Renal pelvis (tissue), 4 donors: Measurements from ENCODE around the gene RPA3. TPM values are rescaled to one million over a fixed set of nuclear protein-coding genes. Genes with fewer than 3 reads are reported as not detected.
A peak's percentile ranks its signal among the peaks of the same experiment; 100 is the strongest.
"Not testable (repeated sequence)": the region's sequence is repeated elsewhere in the genome, so short reads cannot be mapped to it uniquely, and the experiment has no call there.

Experiments
- DNase-seq: peaks from one replicate; pipeline ENCODE4 v3.0.0-alpha.2; 2013
- polyA plus RNA-seq, 3 donors: library from polyadenylated mRNA; unstranded; fragments of 120-200 nt; gene quantifications; one replicate each; pipeline ENCODE4 v1.2.1, GENCODE V29; 2013; ENCODE audit not compliant: insufficient read length in 3 of 3

The RPA3 gene
- polyA plus RNA-seq, 3 donors = 54.3 to 70.0 (median 62.9) TPM

GRCh38 chr7:7656459-7656858, 61.9 kb downstream of the RPA3 start:
- not testable (repeated sequence) for DNase-seq

- no peak for DNase-seq
Measured at GRCh38 chr7:7654964-7655715, 63.3 kb downstream of the RPA3 start.

- peak; percentile 23 for DNase-seq
Measured at GRCh38 chr7:7653593-7654187, 64.7 kb downstream of the RPA3 start.

DNA sequence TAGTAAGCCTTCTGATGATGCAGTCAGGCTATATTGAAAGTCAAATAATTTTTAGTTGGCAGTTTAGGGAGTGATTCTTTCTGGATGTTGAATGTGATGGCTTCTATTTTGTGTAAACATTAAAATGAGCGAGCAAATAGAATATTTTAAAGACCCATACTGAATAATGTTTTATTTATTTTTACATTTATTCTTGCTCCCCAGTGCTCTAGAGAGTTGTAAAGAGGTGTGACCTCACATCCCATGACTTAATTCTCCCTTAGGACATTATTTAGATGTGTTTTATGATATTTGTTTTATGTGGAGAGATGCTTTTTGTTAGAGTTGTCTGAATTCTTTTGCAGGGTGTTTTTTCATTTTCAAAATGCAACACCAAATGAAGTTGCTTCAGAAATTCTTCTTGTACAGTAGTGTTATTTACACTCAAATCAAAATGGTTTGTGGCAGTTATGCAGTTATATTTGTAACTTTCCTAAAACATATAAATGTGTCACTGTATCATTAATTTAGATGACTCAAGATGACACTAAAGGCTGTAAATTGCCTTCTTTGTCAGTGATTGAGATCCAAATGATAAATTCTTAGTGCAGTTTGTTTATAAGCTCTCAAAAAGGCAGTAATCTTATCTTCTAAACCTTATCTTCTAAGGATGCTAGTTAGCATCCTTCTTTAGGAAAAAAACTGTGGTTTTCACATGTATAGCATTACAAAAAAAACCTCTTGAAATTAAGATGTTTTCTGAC, 65.4 kb downstream of the RPA3 start:
- no peak for DNase-seq

- no peak for DNase-seq
Measured at GRCh38 chr7:7651479-7651878, 66.9 kb downstream of the RPA3 start.

DNA sequence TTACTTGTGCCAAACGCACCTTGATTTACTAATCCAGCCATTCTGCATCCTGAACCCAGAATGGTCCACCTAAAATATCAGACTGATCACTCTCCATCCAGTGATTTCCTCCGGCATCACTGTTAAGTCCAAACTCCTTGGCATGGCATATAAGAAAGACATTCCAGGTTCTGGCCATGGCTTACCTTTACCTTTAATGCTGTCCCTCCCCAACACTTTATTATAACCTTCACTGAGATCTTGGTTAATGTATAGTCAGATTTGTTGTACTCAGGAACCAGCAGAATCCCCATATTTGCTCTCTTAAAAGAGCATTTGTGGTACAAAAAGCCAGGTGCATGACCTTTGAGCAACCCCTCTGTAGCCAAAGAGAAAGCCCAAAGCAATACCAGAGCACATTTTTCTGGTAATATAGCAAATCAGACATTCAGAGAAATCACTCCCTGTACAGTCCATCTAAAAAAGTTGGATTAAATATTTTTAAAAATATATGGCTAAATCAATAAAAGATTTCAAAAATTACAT, 67.7 kb downstream of the RPA3 start:
- no peak for DNase-seq

DNA sequence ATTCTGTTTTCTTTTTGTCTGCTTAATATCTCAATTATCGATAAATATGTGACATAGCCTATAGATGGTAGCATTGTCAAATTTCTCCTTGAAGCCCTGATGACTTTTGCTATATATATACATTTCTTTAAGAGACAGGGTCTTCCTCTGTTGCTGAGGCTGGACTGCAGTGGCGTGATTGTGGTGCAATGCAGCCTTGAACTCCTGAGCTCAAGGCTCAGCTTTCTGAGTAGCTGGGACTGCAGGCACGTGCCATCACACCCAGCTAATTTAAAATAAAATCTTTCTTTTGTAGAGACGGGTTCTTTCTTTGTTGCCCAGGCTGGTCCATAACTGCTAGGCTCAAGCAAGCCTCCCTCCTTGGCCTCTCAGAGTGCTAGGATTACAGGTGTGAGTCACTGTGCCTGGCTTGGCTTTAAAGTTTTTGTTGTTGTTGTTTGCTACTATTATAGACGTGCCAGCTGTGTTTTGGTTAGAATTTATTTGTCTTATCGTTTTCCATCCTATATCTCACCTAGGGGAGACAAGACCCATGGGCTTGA, 70.8 kb downstream of the RPA3 start:
- no peak for DNase-seq

GRCh38 chr7:7642081-7642480, 76.3 kb downstream of the RPA3 start:
- DNase-seq = no peak

DNA sequence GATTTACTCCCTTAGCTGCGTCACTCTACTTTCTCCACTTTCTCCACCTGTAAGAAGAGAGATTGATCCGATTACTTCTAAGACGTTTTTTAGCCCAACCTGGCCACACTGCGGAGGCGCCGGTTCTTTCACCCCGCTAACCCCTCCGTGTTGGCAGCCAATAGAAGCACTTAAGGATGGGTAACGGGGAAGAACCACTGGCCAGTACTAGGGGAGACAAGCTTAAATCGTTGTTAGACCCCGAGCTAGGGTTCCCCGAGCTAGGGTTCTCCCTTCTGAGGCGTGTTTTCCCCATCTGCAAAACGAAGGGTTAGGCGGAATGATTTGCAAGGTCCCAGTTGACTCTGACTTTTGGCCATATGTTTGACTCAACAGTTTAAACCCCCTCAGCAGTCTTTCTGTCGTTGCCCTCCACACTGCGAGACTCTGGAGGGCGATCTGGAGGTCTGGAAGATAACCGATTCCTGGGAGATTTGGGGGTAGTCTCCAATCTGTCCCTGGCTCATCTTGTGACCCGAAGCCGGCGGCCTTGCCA, 77.2 kb downstream of the RPA3 start:
- no peak for DNase-seq

DNA sequence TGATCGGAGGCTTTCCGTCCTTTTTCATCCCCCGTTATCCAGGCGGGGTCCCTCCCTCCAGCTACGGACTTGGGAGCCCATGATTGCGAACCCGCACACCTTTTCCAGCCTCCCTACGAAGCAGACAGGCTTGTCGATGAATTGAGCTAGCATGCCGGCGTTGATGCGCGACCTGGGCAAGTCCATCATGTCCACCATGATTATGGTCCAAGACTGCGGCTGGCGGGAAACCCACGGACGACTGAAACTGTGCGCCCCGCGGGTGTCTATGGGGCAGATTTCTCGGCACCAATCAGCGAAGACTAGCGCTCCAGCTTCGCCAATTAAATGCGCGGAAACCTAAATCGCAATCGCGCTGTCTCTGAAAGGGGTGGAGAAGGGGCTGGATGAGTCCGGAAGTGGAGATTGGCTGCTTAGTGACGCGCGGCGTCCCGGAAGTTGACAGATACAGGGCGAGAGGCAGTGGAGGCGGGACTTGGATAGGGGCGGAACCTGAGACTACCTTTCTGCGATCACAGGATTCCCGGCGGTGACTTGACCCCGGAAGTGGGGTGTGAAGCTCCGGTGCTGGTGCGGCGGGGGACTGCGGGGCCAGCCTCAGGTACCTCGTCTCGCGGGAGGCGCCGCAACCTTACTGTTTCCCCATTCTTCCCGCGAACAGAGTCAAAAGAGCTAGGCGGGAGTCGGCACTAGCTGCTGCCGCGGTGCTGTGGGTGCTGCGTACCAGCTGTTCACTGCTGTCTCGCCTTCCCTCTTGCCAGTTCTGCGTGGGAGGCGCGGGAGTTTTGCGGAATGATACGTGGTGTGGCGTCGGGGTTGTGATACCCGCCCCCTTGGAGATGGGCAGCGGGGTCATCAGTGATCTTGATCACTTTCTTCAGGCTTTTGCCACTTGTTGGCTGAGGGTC, 77.9 kb downstream of the RPA3 start, which contains the start of gene UMAD1:
Gene UMAD1, plus strand, starts transcription at position 532 of the 908 bp plus-strand sequence. CDS start 32,620 bp downstream, outside the sequence.
- peak; percentile 99 for DNase-seq

GRCh38 chr7:7639847-7640220, 78.6 kb downstream of the RPA3 start:
- DNase-seq = peak; percentile 52

DNA sequence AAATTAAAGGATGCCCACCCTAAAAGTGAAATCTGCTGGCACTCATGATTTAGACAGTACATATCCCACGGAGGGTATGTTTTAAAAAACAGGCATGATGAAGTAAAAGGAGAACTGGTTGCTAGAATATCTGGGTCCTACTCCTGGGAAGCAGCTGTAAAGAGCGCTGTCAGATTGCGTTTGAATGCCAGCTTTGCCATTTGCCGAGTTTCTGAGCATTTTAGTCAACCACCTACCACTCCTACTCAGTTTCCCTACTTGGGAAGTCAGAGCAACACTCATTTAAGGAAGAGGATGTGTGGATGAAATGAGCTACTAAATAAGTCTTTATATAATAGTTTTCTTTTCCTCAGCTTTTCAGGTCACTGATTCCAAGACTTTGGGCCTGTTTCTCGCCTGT, 79.0 kb downstream of the RPA3 start:
- DNase-seq = no peak

DNA sequence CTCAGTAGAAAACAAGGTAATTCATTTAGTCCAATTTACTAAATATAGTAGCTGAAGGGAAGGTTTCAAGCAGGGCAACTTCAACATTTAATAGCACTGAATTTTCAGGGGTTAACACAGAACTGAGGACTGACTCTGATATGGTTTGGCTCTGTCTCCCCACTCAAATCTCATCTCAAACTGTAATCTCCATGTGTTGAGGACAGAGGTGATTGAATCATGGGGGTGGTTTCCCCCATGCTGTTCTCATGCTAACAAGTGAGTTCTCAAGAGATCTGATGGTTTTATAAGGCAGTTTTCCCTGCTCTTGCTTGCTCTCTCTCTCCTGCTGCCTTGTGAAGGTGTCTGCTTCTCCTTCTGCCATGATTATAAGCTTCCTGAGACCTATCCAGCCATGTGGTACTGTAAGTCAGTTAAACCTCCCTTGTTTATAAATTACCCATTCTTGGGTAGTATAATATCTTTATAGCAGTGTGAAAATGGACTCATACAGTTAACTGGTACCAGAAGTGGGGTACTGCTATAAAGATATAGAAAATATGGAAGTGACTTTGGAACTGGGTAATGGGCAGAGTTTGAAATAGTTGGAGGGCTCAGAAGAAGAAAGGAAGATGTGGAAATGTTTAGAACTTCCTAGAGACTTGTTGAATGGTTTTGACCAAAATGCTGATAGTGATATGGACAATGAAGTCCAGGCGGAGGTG, 87.6 kb downstream of the RPA3 start:
- DNase-seq = no peak

GRCh38 chr7:7628476-7628875, 89.9 kb downstream of the RPA3 start:
- DNase-seq = no peak

DNA sequence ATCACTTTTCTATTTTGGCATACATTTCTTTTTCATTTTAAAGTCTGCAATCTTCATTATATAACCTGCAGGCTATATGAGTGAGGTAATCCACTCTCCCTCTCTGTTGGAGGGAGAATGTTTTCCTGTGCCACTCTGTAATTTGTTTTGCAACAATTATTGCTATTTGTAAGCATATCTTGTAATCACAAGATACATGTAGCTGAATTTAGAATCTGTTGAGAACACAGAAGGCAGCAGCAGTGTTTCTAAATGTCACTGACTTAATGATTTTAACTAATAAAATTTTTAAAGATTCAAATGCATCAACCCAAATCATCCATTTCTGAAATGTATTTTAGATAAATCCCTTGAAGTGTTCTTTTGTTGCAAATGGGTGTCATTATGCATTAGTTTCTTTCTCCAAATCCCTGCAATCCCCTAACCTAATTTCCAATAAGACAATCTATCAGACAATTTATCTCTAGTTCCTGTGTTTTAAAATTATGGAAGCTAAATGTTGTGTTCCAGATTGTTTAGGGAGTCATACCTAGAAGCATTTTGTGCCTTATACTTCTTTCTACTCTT, 97.7 kb downstream of the RPA3 start:
- DNase-seq = no peak

- no peak for DNase-seq
Measured at GRCh38 chr7:7620236-7620635, 98.2 kb downstream of the RPA3 start.

GRCh38 chr7:7618410-7618809, 100.0 kb downstream of the RPA3 start:
- no peak for DNase-seq

- DNase-seq = no peak
Measured at GRCh38 chr7:7617550-7617949, 100.9 kb downstream of the RPA3 start.

- no peak for DNase-seq
Measured at GRCh38 chr7:7614018-7614741, 104.2 kb downstream of the RPA3 start.
